ENCODE data around the gene DDRGK1. TPM values are rescaled to one million over a fixed set of nuclear protein-coding genes. Genes with fewer than 3 reads are reported as not detected.
A peak's percentile ranks its signal among the peaks of the same experiment; 100 is the strongest.
"Not testable (repeated sequence)": the region's sequence is repeated elsewhere in the genome, so short reads cannot be mapped to it uniquely, and the experiment has no call there.

Gene DDRGK1
- polyA plus RNA-seq, 4 donors = 37.1 to 96.9 (median 69.9) TPM

GRCh38 chr20:3215359-3215917 is 11.0 kb upstream of the DDRGK1 start:
- H3K4me1 ChIP-seq (ENCODE audit: control insufficient read depth in 3 of 3, insufficient read depth in 2 of 3, low read depth in 1 of 3, low read length in 2 of 3); H3K27me3 ChIP-seq (ENCODE audit: control insufficient read depth in 3 of 3, insufficient read depth in 3 of 3, low read length in 3 of 3); H3K4me3 ChIP-seq (ENCODE audit: low read depth in 1 of 3, low read length in 3 of 3); FAIRE-seq; DNase-seq; H3K27ac ChIP-seq (ENCODE audit: low read depth in 1 of 3, low read length in 2 of 3); H3K9me3 ChIP-seq (ENCODE audit: control insufficient read depth in 2 of 2, insufficient read depth in 1 of 2, low read depth in 1 of 2, low read length in 1 of 2): not testable (repeated sequence)
- peaks cover 0 to 57% (median 6%) of the 10 kb centered on the region in 3 donors for H3K36me3 ChIP-seq (ENCODE audit: control insufficient read depth in 3 of 3, insufficient read depth in 2 of 3, low read depth in 1 of 3, low read length in 3 of 3)
- WGBS, 3 donors = 86 to 96% (median 94%) methylated on average over 7 of the region's 7 CpGs

- 94 to 100% (median 97%) methylated on average over 7 of the region's 7 CpGs for WGBS, 3 donors
- H3K4me3 ChIP-seq (ENCODE audit: low read depth in 1 of 3, low read length in 3 of 3) = no peak overlapping the region
- no peak overlapping the region for H3K27ac ChIP-seq (ENCODE audit: low read depth in 1 of 3, low read length in 2 of 3)
- peaks cover 0 to 43% (median 6%) of the 10 kb centered on the region in 3 donors for H3K36me3 ChIP-seq (ENCODE audit: control insufficient read depth in 3 of 3, insufficient read depth in 2 of 3, low read depth in 1 of 3, low read length in 3 of 3)
- DNase-seq (no peak), FAIRE-seq (no peak)
- H3K9me3 ChIP-seq (ENCODE audit: control insufficient read depth in 2 of 2, insufficient read depth in 1 of 2, low read depth in 1 of 2, low read length in 1 of 2) = no peaks in the 10 kb centered on the region
- peaks cover 0 to 12% (median 0%) of the 10 kb centered on the region in 3 donors for H3K4me1 ChIP-seq (ENCODE audit: control insufficient read depth in 3 of 3, insufficient read depth in 2 of 3, low read depth in 1 of 3, low read length in 2 of 3)
- H3K27me3 ChIP-seq (ENCODE audit: control insufficient read depth in 3 of 3, insufficient read depth in 3 of 3, low read length in 3 of 3) = no peaks in the 10 kb centered on the region
Measured at GRCh38 chr20:3213226-3213625, 8.7 kb upstream of the DDRGK1 start.

- 51 to 77% (median 69%) methylated on average over 2 of the region's 2 CpGs for WGBS, 3 donors
- Histone ChIP-seq H3K4me3 (ENCODE audit: low read depth in 1 of 3, low read length in 3 of 3) (peak overlapping the region; percentile 74 to 97 (median 79)), H3K36me3 (ENCODE audit: control insufficient read depth in 3 of 3, insufficient read depth in 2 of 3, low read depth in 1 of 3, low read length in 3 of 3) (peaks cover 0 to 23% (median 6%) of the 10 kb centered on the region in 3 donors), H3K4me1 (ENCODE audit: control insufficient read depth in 3 of 3, insufficient read depth in 2 of 3, low read depth in 1 of 3, low read length in 2 of 3) (peaks cover 0 to 13% (median 0%) of the 10 kb centered on the region in 3 donors), H3K27me3 (ENCODE audit: control insufficient read depth in 3 of 3, insufficient read depth in 3 of 3, low read length in 3 of 3) (no peaks in the 10 kb centered on the region), H3K27ac (ENCODE audit: low read depth in 1 of 3, low read length in 2 of 3) (no peak overlapping the region), H3K9me3 (ENCODE audit: control insufficient read depth in 2 of 2, insufficient read depth in 1 of 2, low read depth in 1 of 2, low read length in 1 of 2) (no peaks in the 10 kb centered on the region)
- FAIRE-seq (no peak), DNase-seq (no peak)
Measured at GRCh38 chr20:3210346-3210745, 5.9 kb upstream of the DDRGK1 start.

GRCh38 chr20:3209946-3210317 is 5.5 kb upstream of the DDRGK1 start:
- Histone ChIP-seq H3K9me3 (ENCODE audit: control insufficient read depth in 2 of 2, insufficient read depth in 1 of 2, low read depth in 1 of 2, low read length in 1 of 2) (no peaks in the 10 kb centered on the region), H3K4me3 (ENCODE audit: low read depth in 1 of 3, low read length in 3 of 3) (peak overlapping the region; percentile 74 to 97 (median 79)), H3K36me3 (ENCODE audit: control insufficient read depth in 3 of 3, insufficient read depth in 2 of 3, low read depth in 1 of 3, low read length in 3 of 3) (peaks cover 0 to 19% (median 3%) of the 10 kb centered on the region in 3 donors), H3K4me1 (ENCODE audit: control insufficient read depth in 3 of 3, insufficient read depth in 2 of 3, low read depth in 1 of 3, low read length in 2 of 3) (peaks cover 0 to 13% (median 0%) of the 10 kb centered on the region in 3 donors), H3K27ac (ENCODE audit: low read depth in 1 of 3, low read length in 2 of 3) (peak overlapping the region in 1 of 3 donors; percentile 90), H3K27me3 (ENCODE audit: control insufficient read depth in 3 of 3, insufficient read depth in 3 of 3, low read length in 3 of 3) (no peaks in the 10 kb centered on the region)
- 0 to 2% (median 1%) methylated on average over 10 of the region's 10 CpGs for whole genome bisulfite sequencing, 3 donors
- no peak for FAIRE-seq
- DNase-seq = peak in 1 of 2 donors; percentile 15

GRCh38 chr20:3209257-3209945 is 4.9 kb upstream of the DDRGK1 start, which contains the start of gene ITPA:
Gene ITPA, plus strand, starts transcription at chr20:3209498. Its CDS starts 54 bp downstream, at chr20:3209552.
- peak; percentile 67 to 81 for DNase-seq
- FAIRE-seq = no peak

GRCh38 chr20:3208786-3209256 is 4.3 kb upstream of the DDRGK1 start:
- H3K4me1 ChIP-seq (ENCODE audit: control insufficient read depth in 3 of 3, insufficient read depth in 2 of 3, low read depth in 1 of 3, low read length in 2 of 3) = peaks cover 0 to 13% (median 0%) of the 10 kb centered on the region in 3 donors
- no peaks in the 10 kb centered on the region for H3K9me3 ChIP-seq (ENCODE audit: control insufficient read depth in 2 of 2, insufficient read depth in 1 of 2, low read depth in 1 of 2, low read length in 1 of 2)
- H3K27ac ChIP-seq (ENCODE audit: low read depth in 1 of 3, low read length in 2 of 3) = peak overlapping the region; percentile 61 to 90 (median 88)
- no peak for FAIRE-seq
- H3K4me3 ChIP-seq (ENCODE audit: low read depth in 1 of 3, low read length in 3 of 3) = peak overlapping the region; percentile 74 to 97 (median 79)
- DNase-seq = peak in 1 of 2 donors; percentile 24
- no peaks in the 10 kb centered on the region for H3K27me3 ChIP-seq (ENCODE audit: control insufficient read depth in 3 of 3, insufficient read depth in 3 of 3, low read length in 3 of 3)
- WGBS, 3 donors = 1 to 3% (median 1%) methylated on average over 10 of the region's 10 CpGs
- peaks cover 0 to 13% (median 1%) of the 10 kb centered on the region in 3 donors for H3K36me3 ChIP-seq (ENCODE audit: control insufficient read depth in 3 of 3, insufficient read depth in 2 of 3, low read depth in 1 of 3, low read length in 3 of 3)

More at GRCh38 chr20:3209257-3209945, 4.9 kb upstream of the DDRGK1 start, which contains the start of gene ITPA:
- Histone ChIP-seq H3K36me3 (ENCODE audit: control insufficient read depth in 3 of 3, insufficient read depth in 2 of 3, low read depth in 1 of 3, low read length in 3 of 3) (peaks cover 0 to 15% (median 3%) of the 10 kb centered on the region in 3 donors), H3K4me3 (ENCODE audit: low read depth in 1 of 3, low read length in 3 of 3) (peak within 1 kb of the TSS; percentile 74 to 97 (median 79)), H3K9me3 (ENCODE audit: control insufficient read depth in 2 of 2, insufficient read depth in 1 of 2, low read depth in 1 of 2, low read length in 1 of 2) (no peaks in the 10 kb centered on the region), H3K4me1 (ENCODE audit: control insufficient read depth in 3 of 3, insufficient read depth in 2 of 3, low read depth in 1 of 3, low read length in 2 of 3) (peaks cover 0 to 13% (median 0%) of the 10 kb centered on the region in 3 donors), H3K27me3 (ENCODE audit: control insufficient read depth in 3 of 3, insufficient read depth in 3 of 3, low read length in 3 of 3) (no peaks in the 10 kb centered on the region), H3K27ac (ENCODE audit: low read depth in 1 of 3, low read length in 2 of 3) (peak within 1 kb of the TSS; percentile 61 to 90 (median 88))
- 0% methylated on average over 41 to 48 of the region's 48 CpGs for WGBS, 3 donors

- no peak for FAIRE-seq
- Histone ChIP-seq H3K4me1 (ENCODE audit: control insufficient read depth in 3 of 3, insufficient read depth in 2 of 3, low read depth in 1 of 3, low read length in 2 of 3) (peaks cover 0 to 22% (median 3%) of the 10 kb centered on the region in 3 donors), H3K36me3 (ENCODE audit: control insufficient read depth in 3 of 3, insufficient read depth in 2 of 3, low read depth in 1 of 3, low read length in 3 of 3) (peaks cover 0 to 43% (median 10%) of the 10 kb centered on the region in 3 donors), H3K4me3 (ENCODE audit: low read depth in 1 of 3, low read length in 3 of 3) (peak overlapping the region; percentile 73 to 80 (median 78)), H3K9me3 (ENCODE audit: control insufficient read depth in 2 of 2, insufficient read depth in 1 of 2, low read depth in 1 of 2, low read length in 1 of 2) (no peaks in the 10 kb centered on the region), H3K27ac (ENCODE audit: low read depth in 1 of 3, low read length in 2 of 3) (peak overlapping the region; percentile 77 to 94 (median 86)), H3K27me3 (ENCODE audit: control insufficient read depth in 3 of 3, insufficient read depth in 3 of 3, low read length in 3 of 3) (no peaks in the 10 kb centered on the region)
- 3 to 11% (median 7%) methylated on average over 27 to 31 of the region's 31 CpGs for WGBS, 3 donors
- DNase-seq = peak in 1 of 2 donors; percentile 45
Measured at GRCh38 chr20:3203315-3204123, 963 bp downstream of the DDRGK1 start.

GRCh38 chr20:3202965-3203314 is 1.5 kb downstream of the DDRGK1 start:
- FAIRE-seq (no peak), DNase-seq (no peak)
- H3K27ac ChIP-seq (ENCODE audit: low read depth in 1 of 3, low read length in 2 of 3) = peak overlapping the region in 2 of 3 donors; percentile 86 to 94
- H3K4me1 ChIP-seq (ENCODE audit: control insufficient read depth in 3 of 3, insufficient read depth in 2 of 3, low read depth in 1 of 3, low read length in 2 of 3) = peaks cover 0 to 16% (median 3%) of the 10 kb centered on the region in 3 donors
- H3K4me3 ChIP-seq (ENCODE audit: low read depth in 1 of 3, low read length in 3 of 3) = peak overlapping the region in 2 of 3 donors; percentile 78 to 80
- H3K36me3 ChIP-seq (ENCODE audit: control insufficient read depth in 3 of 3, insufficient read depth in 2 of 3, low read depth in 1 of 3, low read length in 3 of 3) = peaks cover 0 to 43% (median 10%) of the 10 kb centered on the region in 3 donors
- no peaks in the 10 kb centered on the region for H3K27me3 ChIP-seq (ENCODE audit: control insufficient read depth in 3 of 3, insufficient read depth in 3 of 3, low read length in 3 of 3)
- WGBS, 3 donors = 23 to 50% (median 33%) methylated on average over 9 of the region's 9 CpGs
- no peaks in the 10 kb centered on the region for H3K9me3 ChIP-seq (ENCODE audit: control insufficient read depth in 2 of 2, insufficient read depth in 1 of 2, low read depth in 1 of 2, low read length in 1 of 2)
